Progenitor cell of endocrine pancreas (in vitro differentiated cells): ENCODE results near the gene PTPRH. TPM values are rescaled to one million over a fixed set of nuclear protein-coding genes. Genes with fewer than 3 reads are reported as not detected.

ENCODE experiments used
- DNase-seq: peaks from one replicate; pipeline ENCODE4 v3.0.0; 2021; ENCODE audit warnings: low spot score; ENCODE audit not compliant: unreplicated experiment
- H3K27ac Mint-ChIP-seq: 2 replicates; pipeline ENCODE4 v1.8.0; 2021; ENCODE audit warnings: mild to moderate bottlenecking, moderate library complexity, mixed read lengths
- H3K27me3 Mint-ChIP-seq: 2 replicates; pipeline ENCODE4 v1.8.0; 2021; ENCODE audit warnings: mixed read lengths
- H3K36me3 Mint-ChIP-seq: 2 replicates; pipeline ENCODE4 v1.8.0; 2022; ENCODE audit warnings: mixed read lengths; ENCODE audit not compliant: insufficient read depth
- H3K4me1 Mint-ChIP-seq: 2 replicates; pipeline ENCODE4 v1.8.0; 2021; ENCODE audit warnings: low read depth, mixed read lengths
- H3K4me3 Mint-ChIP-seq: 2 replicates; pipeline ENCODE4 v1.8.0; 2021; ENCODE audit warnings: low read depth, mild to moderate bottlenecking, moderate library complexity, mixed read lengths
- H3K9me3 Mint-ChIP-seq: 2 replicates; pipeline ENCODE4 v1.8.0; 2021; ENCODE audit warnings: low read depth, mixed read lengths
- CTCF ChIP-seq: fragments of 200-600 bp; sonication (generic); IDR thresholded peaks from one replicate; pipeline ENCODE4 v1.5.0; 2021; ENCODE audit warnings: antibody characterized with exemption, mild to moderate bottlenecking; ENCODE audit not compliant: unreplicated experiment
- microRNA-seq: library from miRNA; unstranded; fragments of <30 nt; microRNA quantifications from one replicate; pipeline ENCODE4 v1.1.0, GENCODE V29; 2020; ENCODE audit warnings: borderline number of aligned reads; ENCODE audit not compliant: unreplicated experiment
- total RNA-seq: library from RNA; stranded (reverse); gene quantifications from 2 replicates; pipeline ENCODE4 v1.2.1, GENCODE V29; 2021

Gene PTPRH
- total RNA-seq, 1 donor from 2014 or later: 0.43 TPM

- no peak for DNase-seq
- H3K4me3 Mint-ChIP-seq: no peak overlapping the region
- no peaks in the 10 kb centered on the region for H3K4me1 Mint-ChIP-seq
- no peaks in the 10 kb centered on the region for H3K36me3 Mint-ChIP-seq
- H3K27me3 Mint-ChIP-seq: peaks cover 14% of the 10 kb centered on the region
- H3K9me3 Mint-ChIP-seq: no peaks in the 10 kb centered on the region
- no peak for TF ChIP-seq CTCF
- H3K27ac Mint-ChIP-seq: no peak overlapping the region
These were observed 74.6 kb downstream of the PTPRH start for GRCh38 chr19:55134736-55135135.

GRCh38 chr19:55133639-55134444 lies 75.5 kb downstream of the PTPRH start:
- no peak overlapping the region for H3K27ac Mint-ChIP-seq

GRCh38 chr19:55132453-55133129 lies 76.7 kb downstream of the PTPRH start:
- Mint-ChIP-seq H3K27ac (no peak overlapping the region), H3K9me3 (no peaks in the 10 kb centered on the region), H3K4me1 (no peaks in the 10 kb centered on the region), H3K36me3 (no peaks in the 10 kb centered on the region), H3K27me3 (peaks cover 27% of the 10 kb centered on the region), H3K4me3 (no peak overlapping the region)
- no peak for TF ChIP-seq CTCF
- DNase-seq: no peak

More at GRCh38 chr19:55133639-55134444, 75.5 kb downstream of the PTPRH start:
- no peak for DNase-seq
- Mint-ChIP-seq H3K4me1 (no peaks in the 10 kb centered on the region), H3K9me3 (no peaks in the 10 kb centered on the region), H3K36me3 (no peaks in the 10 kb centered on the region), H3K27me3 (peaks cover 20% of the 10 kb centered on the region), H3K4me3 (no peak overlapping the region)
- TF ChIP-seq CTCF: no peak

GRCh38 chr19:55131421-55131820 lies 77.9 kb downstream of the PTPRH start:
- DNase-seq: no peak
- Mint-ChIP-seq H3K4me1 (no peaks in the 10 kb centered on the region), H3K9me3 (no peaks in the 10 kb centered on the region), H3K4me3 (no peak overlapping the region), H3K27me3 (peaks cover 37% of the 10 kb centered on the region), H3K27ac (no peak overlapping the region), H3K36me3 (no peaks in the 10 kb centered on the region)
- no peak for TF ChIP-seq CTCF

Small RNA genes lying within 50 kb of the gene (microRNA-seq; reads per million reads assigned to microRNA genes)
- not detected for gene MIR6802
- 3.0 reads per million for gene MIR6803
- 3.6 reads per million for gene MIR6804

Other genes starting within 250 kb of the PTPRH start
- gene NLRP2, start 243.1 kb downstream of the PTPRH start, total RNA-seq: 73.2 and 82.1 TPM in 2 replicates
- gene GP6, start 171.2 kb downstream of the PTPRH start, total RNA-seq: 0.18 and 0.34 TPM in 2 replicates
- 11.8 and 12.0 TPM in 2 replicates for gene RDH13, start 146.4 kb downstream of the PTPRH start, total RNA-seq
- gene EPS8L1, start 133.6 kb downstream of the PTPRH start, total RNA-seq: 14.4 and 21.5 TPM in 2 replicates
- 110 and 118 TPM in 2 replicates for gene PPP1R12C, start 91.9 kb downstream of the PTPRH start, total RNA-seq
- gene TNNT1, start 60.3 kb downstream of the PTPRH start, total RNA-seq: 4.6 and 5.5 TPM in 2 replicates
- 5.5 and 6.0 TPM in 2 replicates for gene TNNI3, start 51.8 kb downstream of the PTPRH start, total RNA-seq
- 14.9 and 18.4 TPM in 2 replicates for gene DNAAF3, start 42.9 kb downstream of the PTPRH start, total RNA-seq
- gene SYT5, start 29.2 kb downstream of the PTPRH start, total RNA-seq: 4.3 and 4.8 TPM in 2 replicates
- 10.0 and 12.0 TPM in 2 replicates for gene TMEM86B, start 19.3 kb upstream of the PTPRH start, total RNA-seq
- 70.9 and 72.3 TPM in 2 replicates for gene PPP6R1, start 49.5 kb upstream of the PTPRH start, total RNA-seq
- 46.1 and 46.9 TPM in 2 replicates for gene HSPBP1, start 70.6 kb upstream of the PTPRH start, total RNA-seq
- 67.6 and 68.7 TPM in 2 replicates for gene BRSK1, start 74.5 kb upstream of the PTPRH start, total RNA-seq
- gene TMEM150B, start 115.8 kb upstream of the PTPRH start, total RNA-seq: not detected in 2 replicates
- 68.4 and 68.6 TPM in 2 replicates for gene KMT5C, start 130.4 kb upstream of the PTPRH start, total RNA-seq
- not detected in 2 replicates for gene COX6B2, start 145.2 kb upstream of the PTPRH start, total RNA-seq
- 0.09 TPM in 1 of 2 replicates, not detected in the other for gene GARIN5B, start 153.8 kb upstream of the PTPRH start, total RNA-seq
- gene IL11, start 161.0 kb upstream of the PTPRH start, total RNA-seq: 2.2 and 2.8 TPM in 2 replicates
- 2.3 and 4.3 TPM in 2 replicates for gene TMEM190, start 167.3 kb upstream of the PTPRH start, total RNA-seq
- 5.0 and 5.6 TPM in 2 replicates for gene TMEM238, start 174.8 kb upstream of the PTPRH start, total RNA-seq
- gene RPL28, start 176.4 kb upstream of the PTPRH start, total RNA-seq: 1,450 and 1,547 TPM in 2 replicates
- 69.9 and 77.2 TPM in 2 replicates for gene UBE2S, start 198.3 kb upstream of the PTPRH start, total RNA-seq
- gene SHISA7, start 233.8 kb upstream of the PTPRH start, total RNA-seq: 0.10 TPM in 1 of 2 replicates, not detected in the other